Measurements from ENCODE around the gene MRPL39.
A peak's percentile ranks its signal among the peaks of the same experiment; 100 is the strongest.

The MRPL39 gene

DNA sequence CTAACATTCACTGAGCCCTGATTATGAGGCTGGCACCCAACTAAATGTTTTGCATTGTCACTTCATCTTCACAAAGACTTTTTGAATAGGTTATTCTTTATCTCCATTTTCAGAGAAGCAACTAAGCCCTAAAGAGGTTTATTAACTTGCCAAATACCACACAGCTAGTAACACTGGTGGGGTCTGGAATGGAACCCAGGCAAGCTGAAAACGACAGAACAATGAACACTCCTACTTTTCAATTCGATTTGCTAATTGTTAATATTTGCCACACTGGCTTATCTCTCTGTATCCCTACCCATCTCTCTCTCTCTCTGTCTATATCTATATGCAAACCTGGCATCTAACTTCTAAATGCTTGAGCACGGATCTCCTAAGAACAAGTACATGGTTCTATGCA lies 40.6 kb downstream of the MRPL39 start:
- DNase-seq, result no peak

DNA sequence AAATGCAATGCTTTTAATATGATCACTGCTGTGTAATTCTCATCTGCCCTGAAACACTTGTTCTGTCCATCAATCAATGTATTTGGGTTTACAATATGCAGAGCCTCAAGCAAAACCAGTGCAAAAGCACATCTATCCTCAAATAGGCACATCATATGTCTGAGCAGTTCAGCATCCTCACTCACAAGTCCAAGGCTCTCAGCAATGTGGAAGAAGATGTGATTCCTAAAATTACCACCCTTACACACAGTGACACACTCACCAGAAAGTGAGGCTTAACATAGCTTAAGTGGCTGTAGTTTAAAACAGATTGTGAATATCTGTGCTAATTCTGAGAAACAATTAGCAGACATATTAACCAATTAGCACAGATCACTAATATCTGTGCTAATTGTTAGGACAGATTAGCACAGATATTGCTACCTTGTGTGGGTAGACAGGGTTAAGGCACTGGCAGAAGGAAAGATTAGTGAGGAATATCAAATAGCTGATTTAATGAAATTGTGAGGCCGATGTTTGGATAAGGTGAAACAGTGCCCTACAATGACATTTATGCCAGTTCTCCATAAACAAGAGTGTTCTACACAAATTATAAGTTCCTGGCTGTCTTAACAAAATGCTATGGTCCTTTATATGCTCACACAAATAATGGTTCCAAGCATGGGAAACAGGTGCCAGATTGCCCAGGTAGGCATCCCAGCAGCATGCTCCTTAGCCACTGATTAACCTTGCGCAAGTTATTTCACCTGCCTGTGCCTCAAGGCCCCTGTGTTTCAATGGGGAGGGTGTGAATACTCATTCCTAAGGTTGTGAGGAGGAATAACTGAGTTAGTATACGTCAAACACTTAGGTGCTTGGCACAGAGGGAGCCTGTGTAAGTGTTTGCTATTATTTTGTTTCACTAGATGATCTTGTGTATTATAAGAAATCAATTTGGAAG lies 41.7 kb downstream of the MRPL39 start:
- DNase-seq, result peak; percentile 37

DNA sequence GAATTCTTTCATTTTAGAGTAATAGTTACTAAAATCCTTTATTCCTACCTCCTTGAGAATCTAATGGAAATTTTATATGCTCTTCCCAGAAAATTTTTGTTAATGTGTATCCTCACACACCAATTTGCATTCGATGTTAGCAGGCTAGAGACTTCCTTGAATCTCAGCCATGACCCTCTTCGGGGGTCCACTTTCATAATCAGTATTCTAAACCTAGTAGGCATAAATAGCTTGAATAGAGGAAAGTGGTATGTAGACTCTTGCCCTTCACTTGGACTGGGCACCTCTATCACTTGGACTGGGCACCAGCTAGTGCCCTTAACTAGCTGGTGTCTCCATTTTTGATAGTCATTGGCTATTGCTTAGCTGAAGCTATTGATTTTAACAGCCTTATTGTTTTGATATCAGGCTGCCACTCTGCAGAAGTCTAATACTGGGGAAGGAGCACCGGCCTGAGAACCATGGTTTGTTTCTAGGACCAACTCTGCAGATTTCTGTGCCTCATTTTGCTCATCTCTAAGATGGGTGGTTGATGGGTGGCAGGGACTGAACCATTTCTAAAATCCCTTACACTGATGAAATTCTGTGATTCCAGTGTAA lies 42.8 kb downstream of the MRPL39 start:
- no peak for DNase-seq

DNA sequence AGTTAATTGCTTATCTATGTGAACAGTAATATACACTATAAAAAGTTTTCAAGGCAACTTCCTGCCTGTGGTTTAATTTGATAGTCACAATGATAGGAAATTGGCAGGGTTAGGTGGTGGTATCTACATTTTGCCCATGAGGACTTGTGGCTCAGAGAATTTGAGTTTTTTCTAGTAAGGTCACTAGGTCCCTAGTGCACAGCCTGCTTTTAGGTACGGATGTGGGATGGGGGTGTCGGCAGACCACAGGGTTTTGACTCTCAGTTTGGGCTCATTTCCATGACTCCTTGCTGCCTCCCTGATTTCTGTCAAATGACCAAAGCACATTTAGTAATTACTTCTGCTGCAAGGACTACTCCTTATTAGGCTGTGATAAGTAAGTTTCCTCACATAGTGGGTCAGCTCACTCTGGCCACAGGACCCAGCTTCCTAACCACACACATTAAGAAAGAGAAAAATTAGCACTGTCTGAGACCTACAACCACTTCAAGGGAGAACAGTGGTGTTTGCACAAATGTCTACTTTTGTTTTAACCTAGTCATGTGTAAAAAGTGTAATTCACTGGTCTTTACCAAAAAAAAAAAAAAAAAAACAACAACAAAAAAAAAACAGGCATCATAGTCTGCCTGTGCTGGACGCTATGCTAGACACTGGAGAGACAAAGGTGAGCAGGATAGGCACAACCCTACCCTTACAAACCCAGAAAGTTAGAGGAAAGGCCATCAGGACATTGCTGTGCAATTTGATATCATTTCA lies 43.7 kb downstream of the MRPL39 start:
- peak; percentile 45 for DNase-seq

DNA sequence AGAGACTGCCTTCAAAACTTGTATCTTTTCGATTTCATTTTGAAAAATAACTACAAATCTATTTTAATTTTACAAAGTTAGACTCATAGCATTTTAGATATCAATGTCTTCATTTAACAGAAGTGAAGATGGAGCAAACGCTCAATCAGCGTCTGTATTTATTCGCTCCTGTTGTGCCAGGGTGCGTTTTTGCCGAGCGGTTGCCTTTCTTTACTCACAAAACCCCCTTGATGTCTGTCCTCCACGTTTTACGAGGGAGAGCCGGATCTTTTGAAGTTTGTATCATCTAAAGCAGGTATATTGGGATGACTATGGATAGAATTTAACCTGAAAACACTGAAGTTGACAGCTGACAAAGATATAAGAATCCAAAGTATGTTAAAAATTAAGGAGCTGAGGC lies 44.6 kb downstream of the MRPL39 start:
- peak; percentile 34 for DNase-seq

DNA sequence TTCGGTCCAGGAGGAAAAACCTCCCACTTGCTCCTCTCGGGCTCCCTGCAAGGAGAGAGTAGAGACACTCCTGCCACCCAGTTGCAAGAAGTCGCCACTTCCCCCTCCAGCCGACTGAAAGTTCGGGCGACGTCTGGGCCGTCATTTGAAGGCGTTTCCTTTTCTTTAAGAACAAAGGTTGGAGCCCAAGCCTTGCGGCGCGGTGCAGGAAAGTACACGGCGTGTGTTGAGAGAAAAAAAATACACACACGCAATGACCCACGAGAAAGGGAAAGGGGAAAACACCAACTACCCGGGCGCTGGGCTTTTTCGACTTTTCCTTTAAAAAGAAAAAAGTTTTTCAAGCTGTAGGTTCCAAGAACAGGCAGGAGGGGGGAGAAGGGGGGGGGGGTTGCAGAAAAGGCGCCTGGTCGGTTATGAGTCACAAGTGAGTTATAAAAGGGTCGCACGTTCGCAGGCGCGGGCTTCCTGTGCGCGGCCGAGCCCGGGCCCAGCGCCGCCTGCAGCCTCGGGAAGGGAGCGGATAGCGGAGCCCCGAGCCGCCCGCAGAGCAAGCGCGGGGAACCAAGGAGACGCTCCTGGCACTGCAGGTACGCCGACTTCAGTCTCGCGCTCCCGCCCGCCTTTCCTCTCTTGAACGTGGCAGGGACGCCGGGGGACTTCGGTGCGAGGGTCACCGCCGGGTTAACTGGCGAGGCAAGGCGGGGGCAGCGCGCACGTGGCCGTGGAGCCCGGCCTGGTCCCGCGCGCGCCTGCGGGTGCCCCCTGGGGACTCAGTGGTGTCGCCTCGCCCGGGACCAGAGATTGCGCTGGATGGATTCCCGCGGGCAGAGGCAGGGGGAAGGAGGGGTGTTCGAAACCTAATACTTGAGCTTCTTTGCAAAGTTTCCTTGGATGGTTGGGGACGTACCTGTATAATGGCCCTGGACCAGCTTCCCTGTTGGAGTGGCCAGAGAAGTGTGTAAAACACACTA lies 45.3 kb downstream of the MRPL39 start:
- DNase-seq, result peak; percentile 86

DNA sequence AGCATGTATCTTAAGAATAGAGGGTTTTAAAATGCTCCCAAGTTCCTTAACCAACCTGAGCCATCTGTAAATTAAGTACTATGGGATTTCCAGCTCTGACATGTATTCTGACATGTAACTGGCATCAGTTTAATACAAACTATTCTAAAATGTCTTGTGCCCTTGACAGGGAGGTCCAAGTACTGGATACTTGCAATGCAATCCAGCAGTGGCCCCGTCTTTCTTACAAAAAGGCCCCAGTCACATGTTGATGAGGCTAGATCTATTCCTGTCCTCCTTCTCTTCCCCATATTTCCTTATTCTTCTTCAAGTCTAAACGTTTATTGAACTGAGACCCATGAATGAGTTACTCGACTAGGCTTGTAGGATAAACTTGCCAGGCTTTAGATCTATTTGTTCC lies 46.4 kb downstream of the MRPL39 start:
- no peak for DNase-seq

DNA sequence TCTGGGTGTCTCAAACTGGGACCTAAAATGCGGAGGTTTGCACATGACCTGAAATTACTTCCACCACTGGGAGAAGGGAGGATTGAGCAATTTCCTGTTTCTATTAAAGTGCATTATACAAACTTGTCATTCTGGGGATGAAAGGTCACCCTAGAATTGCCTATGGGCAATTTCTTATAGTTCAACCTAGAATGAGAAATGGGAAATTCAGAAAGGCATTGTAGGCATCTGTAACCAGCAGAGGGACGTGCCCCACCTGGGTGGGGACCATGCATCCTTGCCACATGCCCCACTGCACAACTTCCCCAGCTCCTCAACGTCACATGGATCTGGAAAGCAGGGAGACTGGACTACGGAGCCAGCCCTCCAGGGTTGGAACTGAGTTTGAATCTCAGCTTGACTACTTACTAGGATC lies 47.0 kb downstream of the MRPL39 start:
- no peak for DNase-seq

DNA sequence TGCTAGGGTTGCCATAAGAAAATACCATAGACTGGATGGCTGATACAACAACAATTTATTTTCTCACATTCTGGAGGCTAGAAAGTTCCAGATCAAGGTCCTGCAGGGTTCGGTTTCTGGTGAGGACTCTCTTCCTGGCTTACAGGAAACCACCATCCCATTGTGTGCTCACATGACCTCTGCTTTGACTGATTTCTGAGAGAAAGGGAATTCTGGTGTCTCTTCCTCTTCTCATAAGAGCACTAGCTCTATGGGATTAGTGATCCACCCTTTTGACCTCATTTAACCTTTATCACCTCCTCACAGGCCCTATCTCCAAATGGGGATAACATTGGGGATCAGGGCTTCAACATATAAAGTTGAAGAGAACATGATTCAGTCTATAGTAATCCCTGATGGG lies 47.5 kb downstream of the MRPL39 start:
- DNase-seq, result no peak

DNA sequence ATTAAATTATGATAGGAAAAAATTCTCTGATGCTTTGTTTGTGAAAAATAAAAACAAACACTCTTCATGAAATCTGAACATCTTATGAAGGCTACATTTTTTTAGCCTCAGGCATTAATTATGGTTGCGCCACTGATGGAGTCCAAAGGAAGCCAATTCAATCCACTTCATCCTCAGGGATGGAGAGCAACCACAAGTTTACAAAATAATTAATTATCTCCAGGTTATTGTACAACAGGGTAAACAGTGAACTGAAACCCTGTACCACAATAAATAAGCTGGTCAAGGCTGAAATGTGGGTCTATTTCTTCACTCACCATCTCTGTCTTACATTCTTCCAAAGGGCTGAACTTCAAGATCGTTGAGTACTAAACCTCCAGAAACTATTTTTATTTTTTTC lies 49.2 kb downstream of the MRPL39 start:
- DNase-seq, result no peak

DNA sequence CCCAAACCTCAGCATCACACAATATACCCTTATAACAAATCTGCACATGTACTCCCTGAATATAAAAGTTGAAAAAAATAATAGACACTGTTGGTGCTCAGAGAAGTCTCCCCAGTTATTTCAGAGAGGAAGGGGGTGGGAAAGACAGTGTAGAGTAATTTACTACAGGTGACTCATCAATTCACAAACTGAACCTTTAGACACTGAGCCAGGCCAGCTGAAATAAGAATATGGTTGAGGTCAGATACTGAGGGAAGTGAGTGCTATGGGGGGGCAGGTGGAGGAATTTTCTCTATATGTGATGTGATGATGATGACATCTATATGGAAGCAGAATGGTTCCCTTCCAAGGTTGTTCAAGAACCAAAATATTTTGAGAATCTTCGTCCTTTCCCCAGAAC lies 50.1 kb downstream of the MRPL39 start:
- no peak for DNase-seq

DNA sequence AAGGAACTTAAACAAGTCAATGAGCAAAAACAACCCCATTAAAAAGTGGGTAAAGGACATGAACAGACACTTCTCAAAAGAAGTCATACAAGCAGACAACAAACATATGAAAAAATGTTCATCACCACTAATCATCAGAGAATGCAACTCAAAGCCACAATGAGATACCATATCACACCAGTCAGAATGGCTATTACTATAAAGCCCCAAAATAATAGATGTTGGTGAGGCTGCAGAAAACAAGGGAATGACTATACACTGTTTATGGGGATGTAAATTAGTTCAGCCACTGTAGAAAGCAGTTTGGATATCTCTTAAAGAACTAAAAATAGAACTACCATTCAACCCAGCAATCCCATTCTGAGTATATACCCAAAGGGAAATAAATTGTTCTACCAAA lies 51.2 kb downstream of the MRPL39 start:
- DNase-seq, result no peak

DNA sequence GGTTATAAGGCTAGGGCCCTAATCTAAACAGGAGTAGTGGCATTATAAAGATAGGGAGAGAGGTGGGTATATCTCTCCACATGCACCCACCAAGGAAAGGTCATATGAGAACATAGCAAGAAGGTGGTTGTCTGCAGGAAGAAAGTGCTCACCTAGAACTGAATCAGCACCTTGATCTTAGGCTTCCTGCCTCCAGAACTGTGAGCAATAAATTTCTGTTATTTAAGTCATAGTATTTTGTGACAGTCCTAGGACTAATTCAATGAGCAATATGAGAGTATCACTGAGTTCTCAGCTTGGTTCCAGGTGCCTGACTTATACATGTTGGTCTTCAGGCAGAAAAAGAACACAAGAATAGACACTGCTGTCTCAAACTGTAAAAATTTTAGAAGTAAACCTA lies 51.8 kb downstream of the MRPL39 start:
- no peak for DNase-seq

DNA sequence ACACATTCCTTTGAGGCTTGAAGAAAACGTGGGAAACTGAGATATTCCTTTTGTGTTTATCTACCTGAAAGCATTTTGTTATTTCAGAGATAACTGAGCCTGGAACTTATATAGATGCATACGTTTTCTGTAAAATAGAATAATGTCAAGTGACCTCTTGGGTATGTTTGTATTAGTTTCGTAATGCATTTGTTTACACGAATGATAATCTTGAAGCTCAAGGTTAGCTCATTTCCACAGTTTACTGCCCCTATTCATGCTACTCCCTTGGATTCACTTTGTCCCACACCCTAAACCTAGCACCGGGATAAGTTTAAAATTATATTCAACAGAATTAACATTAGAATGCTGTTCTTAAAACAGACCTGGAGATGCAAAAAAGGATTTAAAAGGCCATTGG lies 54.4 kb downstream of the MRPL39 start:
- no peak for DNase-seq

DNA sequence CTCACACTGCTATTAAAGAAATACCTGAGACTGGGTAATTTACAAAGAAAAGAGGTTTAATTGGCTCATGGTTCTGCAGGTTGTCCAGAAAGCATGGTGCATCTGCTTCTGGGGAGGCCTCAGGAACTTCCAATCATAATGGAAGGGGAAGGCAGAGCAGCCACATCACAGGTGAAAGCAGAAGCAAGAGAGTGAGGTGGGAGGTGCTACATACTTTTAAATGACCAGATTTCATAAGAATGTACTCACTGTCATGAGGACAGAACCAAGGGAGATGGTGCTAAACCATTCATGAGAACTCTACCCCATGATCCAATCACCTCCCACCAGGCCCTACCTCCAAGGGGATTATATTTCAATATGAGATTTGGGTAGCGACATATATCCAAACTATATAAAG lies 55.7 kb downstream of the MRPL39 start:
- no peak for DNase-seq

DNA sequence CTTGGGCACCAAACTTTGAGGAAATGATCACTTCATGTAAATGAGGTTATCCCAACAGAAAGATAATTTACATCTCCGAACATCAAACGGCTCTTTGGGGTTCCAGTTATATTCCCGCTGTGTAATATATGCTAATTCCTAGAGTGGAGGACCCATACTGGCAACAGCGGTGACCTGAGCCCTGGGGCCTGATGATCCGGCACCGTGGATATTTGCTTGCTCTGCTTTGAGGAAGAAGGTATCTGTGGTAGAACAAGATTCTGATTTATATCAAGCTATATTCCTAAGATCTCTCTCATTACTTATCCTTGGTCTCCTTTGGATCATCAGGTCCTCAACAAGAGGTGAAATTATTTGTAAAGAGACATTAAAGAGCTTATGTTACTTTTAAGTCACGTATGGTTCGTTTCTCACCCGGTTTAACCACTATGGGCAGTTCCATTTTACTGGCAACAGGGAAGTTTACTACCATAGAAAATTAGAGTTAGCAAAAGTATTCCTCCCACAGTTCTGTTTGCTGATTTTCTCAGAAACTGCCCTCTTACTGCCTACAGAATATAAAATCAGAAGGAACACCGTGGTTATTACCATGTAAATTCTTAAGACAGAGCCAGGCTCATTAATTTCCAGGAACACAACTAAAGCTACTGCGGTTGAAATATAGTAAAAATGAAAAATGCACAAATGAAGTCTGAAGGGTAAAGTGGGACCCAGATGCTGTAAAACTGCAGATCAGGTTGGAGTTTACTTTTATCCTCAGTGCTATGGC lies 56.7 kb downstream of the MRPL39 start:
- no peak for DNase-seq

DNA sequence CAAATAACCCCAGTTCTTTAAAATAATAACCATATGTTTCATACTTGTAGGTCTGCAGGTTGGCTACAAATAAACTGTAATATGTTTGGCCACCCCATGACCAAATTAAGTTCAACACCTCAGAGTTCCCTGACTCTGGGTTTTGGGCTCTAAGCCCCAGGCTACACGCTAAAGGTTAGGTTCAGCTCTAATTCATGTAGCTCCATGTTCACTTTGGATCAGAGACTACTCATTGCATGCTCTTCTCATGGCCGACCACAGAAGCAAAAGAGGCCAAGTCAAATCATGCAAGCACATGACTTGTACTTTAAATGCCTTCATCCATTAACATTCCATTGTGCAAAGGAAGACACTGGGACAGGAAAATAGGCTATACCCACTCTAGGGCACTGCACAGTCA lies 66.2 kb downstream of the MRPL39 start:
- no peak for DNase-seq

DNA sequence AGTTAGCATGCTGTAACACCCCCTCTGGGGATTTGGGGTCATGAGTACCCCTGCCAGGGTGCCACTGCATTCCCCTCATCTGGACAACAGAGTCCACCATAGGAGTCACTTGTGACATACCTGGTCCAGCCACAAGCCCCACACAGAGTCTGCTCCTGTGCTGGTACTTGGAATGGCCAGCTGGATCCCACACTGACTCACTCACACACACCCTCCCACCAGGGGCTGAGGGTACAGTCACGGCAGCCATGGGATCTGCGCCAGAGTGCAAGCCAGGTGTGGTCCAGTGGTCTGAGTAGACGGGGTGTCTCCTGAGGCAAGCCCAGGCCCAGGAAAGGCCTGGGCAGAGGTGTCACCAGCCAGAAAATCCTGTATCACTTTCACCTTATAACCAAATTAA lies 67.7 kb downstream of the MRPL39 start:
- no peak for DNase-seq

DNA sequence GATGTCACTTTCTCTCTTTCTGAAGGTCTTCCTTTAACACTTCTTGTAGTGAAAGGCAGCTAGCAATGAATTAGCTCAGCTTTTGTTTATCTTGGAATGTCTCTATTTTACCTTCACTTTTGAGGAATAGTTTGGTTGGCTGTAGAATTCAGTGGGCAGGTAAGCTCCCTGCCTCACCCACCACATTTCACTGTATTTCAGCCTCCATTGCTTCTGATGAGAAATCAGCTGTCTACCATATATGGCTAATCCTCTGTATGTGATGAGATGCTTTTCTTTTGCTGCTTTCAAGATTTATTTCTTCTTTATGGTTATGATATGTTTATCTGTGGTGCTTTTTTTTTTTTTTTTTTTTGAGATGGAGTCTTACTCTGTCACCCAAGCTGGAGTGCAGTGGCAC lies 70.1 kb downstream of the MRPL39 start:
- DNase-seq, result no peak

DNA sequence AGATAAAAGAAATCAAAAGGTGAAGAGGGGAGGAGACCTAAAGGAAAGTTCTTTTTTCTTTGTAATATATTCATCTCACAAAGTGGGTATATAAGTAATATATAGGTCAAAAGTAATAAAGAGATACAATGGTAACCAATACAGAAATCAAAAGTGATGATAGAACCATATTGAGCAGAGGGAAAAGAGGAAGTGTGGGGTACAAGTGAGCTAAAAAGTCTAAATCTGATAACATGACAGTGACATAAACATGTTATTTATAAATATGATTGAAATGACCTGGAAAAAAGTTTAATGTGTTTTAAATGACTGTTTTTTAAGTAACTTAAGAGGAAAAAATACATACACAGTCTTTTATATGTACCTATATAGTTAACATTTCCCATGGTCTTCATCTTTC lies 70.5 kb downstream of the MRPL39 start:
- no peak for DNase-seq

DNA sequence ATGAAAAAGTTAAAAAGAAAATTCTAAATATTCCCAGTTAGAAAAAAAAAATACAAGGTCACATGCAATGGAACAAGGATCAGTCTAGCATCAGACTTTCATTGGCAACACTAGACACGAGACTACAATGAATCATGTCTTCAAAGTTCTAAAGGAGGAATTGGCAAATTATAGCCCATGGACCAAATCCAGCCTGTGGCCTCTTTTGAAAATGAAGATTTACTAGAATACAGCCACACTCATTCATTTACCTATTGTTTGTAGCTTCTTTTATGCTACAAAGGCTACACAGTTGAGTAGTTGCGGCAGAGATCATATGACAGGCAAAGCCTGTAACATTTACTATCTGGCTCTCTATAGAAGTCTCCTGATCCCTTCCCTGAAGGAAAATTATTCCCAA lies 71.4 kb downstream of the MRPL39 start:
- DNase-seq, result no peak

All from stimulated activated CD4-positive, alpha-beta T cell treated with anti-CD3 and anti-CD28 coated beads, Interleukin-4, amount 100 ng/mL, for 1 hour (primary cell).